ENCODE results near the gene SLC35E1.

The SLC35E1 gene

GRCh38 chr19:16601378-16602052 lies 29.3 kb upstream of the SLC35E1 start:
- no peak for TF ChIP-seq CTCF (IDR thresholded peaks at IDR 0.05; ENCODE audit: low read depth, low read length)
- no peak overlapping the region for H3K4me3 ChIP-seq (ENCODE audit: low read depth, low read length)
- no peaks in the 10 kb centered on the region for H3K36me3 ChIP-seq
- no peaks in the 10 kb centered on the region for H3K9me3 ChIP-seq
- H3K4me1 ChIP-seq, result peaks cover 25% of the 10 kb centered on the region
- no peak for DNase-seq
- H3K27me3 ChIP-seq, result no peaks in the 10 kb centered on the region

- no peak for TF ChIP-seq CTCF (IDR thresholded peaks at IDR 0.05; ENCODE audit: low read depth, low read length)
- peaks cover 22% of the 10 kb centered on the region for H3K4me1 ChIP-seq
These were observed 28.6 kb upstream of the SLC35E1 start for GRCh38 chr19:16600824-16601223.

GRCh38 chr19:16599655-16600346 lies 27.6 kb upstream of the SLC35E1 start:
- peak; percentile 31 for DNase-seq
- Histone ChIP-seq H3K27me3 (no peaks in the 10 kb centered on the region), H3K9me3 (no peaks in the 10 kb centered on the region), H3K4me3 (ENCODE audit: low read depth, low read length) (no peak overlapping the region), H3K4me1 (peaks cover 14% of the 10 kb centered on the region), H3K36me3 (no peaks in the 10 kb centered on the region)
- no peak for TF ChIP-seq CTCF (IDR thresholded peaks at IDR 0.05; ENCODE audit: low read depth, low read length)

More at GRCh38 chr19:16600824-16601223, 28.6 kb upstream of the SLC35E1 start:
- no peak overlapping the region for H3K4me3 ChIP-seq (ENCODE audit: low read depth, low read length)
- no peaks in the 10 kb centered on the region for H3K9me3 ChIP-seq
- no peaks in the 10 kb centered on the region for H3K27me3 ChIP-seq
- H3K36me3 ChIP-seq, result no peaks in the 10 kb centered on the region
- DNase-seq, result no peak

- Histone ChIP-seq H3K9me3 (no peaks in the 10 kb centered on the region), H3K4me3 (ENCODE audit: low read depth, low read length) (no peak overlapping the region), H3K36me3 (no peaks in the 10 kb centered on the region), H3K27me3 (no peaks in the 10 kb centered on the region), H3K4me1 (peaks cover 14% of the 10 kb centered on the region)
- TF ChIP-seq CTCF (IDR thresholded peaks at IDR 0.05; ENCODE audit: low read depth, low read length), result no peak
- DNase-seq, result peak; percentile 37
These were observed 26.6 kb upstream of the SLC35E1 start for GRCh38 chr19:16598848-16599247.

- Histone ChIP-seq H3K4me1 (peaks cover 14% of the 10 kb centered on the region), H3K9me3 (no peaks in the 10 kb centered on the region), H3K27me3 (no peaks in the 10 kb centered on the region), H3K4me3 (ENCODE audit: low read depth, low read length) (no peak overlapping the region), H3K36me3 (no peaks in the 10 kb centered on the region)
- TF ChIP-seq CTCF (IDR thresholded peaks at IDR 0.05; ENCODE audit: low read depth, low read length), result no peak
- DNase-seq, result no peak
These were observed 24.2 kb upstream of the SLC35E1 start for GRCh38 chr19:16596399-16596798.

GRCh38 chr19:16595097-16595496 lies 22.9 kb upstream of the SLC35E1 start:
- no peak overlapping the region for H3K4me3 ChIP-seq (ENCODE audit: low read depth, low read length)
- no peak for DNase-seq
- H3K27me3 ChIP-seq, result no peaks in the 10 kb centered on the region
- peaks cover 18% of the 10 kb centered on the region for H3K4me1 ChIP-seq
- no peaks in the 10 kb centered on the region for H3K36me3 ChIP-seq
- H3K9me3 ChIP-seq, result no peaks in the 10 kb centered on the region
- no peak for TF ChIP-seq CTCF (IDR thresholded peaks at IDR 0.05; ENCODE audit: low read depth, low read length)

All from BE2C (cell line).